ENCODE results near the gene MEIS2.

MEIS2 gene

GRCh38 chr15:37055481-37055880 is 44.9 kb downstream of the MEIS2 start:
- in situ Hi-C loops (cut with HindIII; ENCODE audit: low pct_ligation_motif_present, low pct_unique_long_range_greater_than_20kb, low sequenced_read_pairs) = no loop called here
- no peak for DNase-seq

GRCh38 chr15:37054336-37054735 is 46.0 kb downstream of the MEIS2 start:
- in situ Hi-C loops (cut with HindIII; ENCODE audit: low pct_ligation_motif_present, low pct_unique_long_range_greater_than_20kb, low sequenced_read_pairs) = no loop called here

GRCh38 chr15:37053166-37053565 is 47.2 kb downstream of the MEIS2 start:
- no peak for DNase-seq
- in situ Hi-C loops (cut with HindIII; ENCODE audit: low pct_ligation_motif_present, low pct_unique_long_range_greater_than_20kb, low sequenced_read_pairs) = no loop called here

More at GRCh38 chr15:37054336-37054735, 46.0 kb downstream of the MEIS2 start:
- DNase-seq = no peak

GRCh38 chr15:37050345-37050744 is 50.0 kb downstream of the MEIS2 start:
- no peak for DNase-seq
- in situ Hi-C loops (cut with HindIII; ENCODE audit: low pct_ligation_motif_present, low pct_unique_long_range_greater_than_20kb, low sequenced_read_pairs) = no loop called here

- DNase-seq = no peak
- in situ Hi-C loops (cut with HindIII; ENCODE audit: low pct_ligation_motif_present, low pct_unique_long_range_greater_than_20kb, low sequenced_read_pairs) = no loop called here
These were observed 53.3 kb downstream of the MEIS2 start for GRCh38 chr15:37046876-37047614.

GRCh38 chr15:37045859-37046740 is 54.2 kb downstream of the MEIS2 start:
- in situ Hi-C loops (cut with HindIII; ENCODE audit: low pct_ligation_motif_present, low pct_unique_long_range_greater_than_20kb, low sequenced_read_pairs) = no loop called here
- no peak for DNase-seq

- no peak for DNase-seq
- in situ Hi-C loops (cut with HindIII; ENCODE audit: low pct_ligation_motif_present, low pct_unique_long_range_greater_than_20kb, low sequenced_read_pairs) = no loop called here
These were observed 55.3 kb downstream of the MEIS2 start for GRCh38 chr15:37044915-37045648.

- DNase-seq = no peak
- in situ Hi-C loops (cut with HindIII; ENCODE audit: low pct_ligation_motif_present, low pct_unique_long_range_greater_than_20kb, low sequenced_read_pairs) = no loop called here
These were observed 58.5 kb downstream of the MEIS2 start for GRCh38 chr15:37041836-37042235.

GRCh38 chr15:37041042-37041441 is 59.3 kb downstream of the MEIS2 start:
- in situ Hi-C loops (cut with HindIII; ENCODE audit: low pct_ligation_motif_present, low pct_unique_long_range_greater_than_20kb, low sequenced_read_pairs) = no loop called here
- DNase-seq = no peak

- in situ Hi-C loops (cut with HindIII; ENCODE audit: low pct_ligation_motif_present, low pct_unique_long_range_greater_than_20kb, low sequenced_read_pairs) = no loop called here
- DNase-seq = no peak
These were observed 60.1 kb downstream of the MEIS2 start for GRCh38 chr15:37040072-37040742.

- in situ Hi-C loops (cut with HindIII; ENCODE audit: low pct_ligation_motif_present, low pct_unique_long_range_greater_than_20kb, low sequenced_read_pairs) = no loop called here
- DNase-seq = no peak
These were observed 61.6 kb downstream of the MEIS2 start for GRCh38 chr15:37038716-37039106.

- in situ Hi-C loops (cut with HindIII; ENCODE audit: low pct_ligation_motif_present, low pct_unique_long_range_greater_than_20kb, low sequenced_read_pairs) = no loop called here
- no peak for DNase-seq
These were observed 62.3 kb downstream of the MEIS2 start for GRCh38 chr15:37037850-37038715.

- in situ Hi-C loops (cut with HindIII; ENCODE audit: low pct_ligation_motif_present, low pct_unique_long_range_greater_than_20kb, low sequenced_read_pairs) = no loop called here
- DNase-seq = no peak
These were observed 63.2 kb downstream of the MEIS2 start for GRCh38 chr15:37037071-37037655.

- DNase-seq = no peak
- in situ Hi-C loops (cut with HindIII; ENCODE audit: low pct_ligation_motif_present, low pct_unique_long_range_greater_than_20kb, low sequenced_read_pairs) = no loop called here
These were observed 65.3 kb downstream of the MEIS2 start for GRCh38 chr15:37034835-37035748.

- in situ Hi-C loops (cut with HindIII; ENCODE audit: low pct_ligation_motif_present, low pct_unique_long_range_greater_than_20kb, low sequenced_read_pairs) = no loop called here
- DNase-seq = no peak
These were observed 66.0 kb downstream of the MEIS2 start for GRCh38 chr15:37034392-37034791.

GRCh38 chr15:37032091-37032775 is 68.1 kb downstream of the MEIS2 start:
- in situ Hi-C loops (cut with HindIII; ENCODE audit: low pct_ligation_motif_present, low pct_unique_long_range_greater_than_20kb, low sequenced_read_pairs) = no loop called here
- DNase-seq = no peak

Data from ACHN (cell line).